GM12801 (cell line): Measurements from ENCODE around the gene GNB3.

ENCODE experiments used
- CTCF ChIP-seq: IDR thresholded peaks from one replicate; pipeline ENCODE4 v1.5.1; 2011; ENCODE audit warnings: control low read depth; ENCODE audit not compliant: insufficient read length; ENCODE audit errors: extremely low read depth

Gene GNB3

GRCh38 chr12:6819106-6820030 lies 21.4 kb upstream of the GNB3 start:
- TF ChIP-seq CTCF: no peak

- no peak for TF ChIP-seq CTCF
Measured at GRCh38 chr12:6820166-6820565, 20.6 kb upstream of the GNB3 start.

GRCh38 chr12:6821591-6822425 lies 18.9 kb upstream of the GNB3 start, which contains the start of gene GPR162:
TSS of gene GPR162 (plus strand) at chr12:6821821. CDS start at chr12:6823899, 2,078 bp downstream.
- no peak for TF ChIP-seq CTCF

GRCh38 chr12:6822426-6823135 lies 18.1 kb upstream of the GNB3 start:
- no peak for TF ChIP-seq CTCF

- TF ChIP-seq CTCF: no peak
Measured at GRCh38 chr12:6823182-6824084, 17.3 kb upstream of the GNB3 start.

GRCh38 chr12:6824085-6824775 lies 16.5 kb upstream of the GNB3 start:
- no peak for TF ChIP-seq CTCF
